WTC11 (cell line): ENCODE results near the gene ZCCHC7. TPM values are rescaled to one million over a fixed set of nuclear protein-coding genes. Genes with fewer than 3 reads are reported as not detected.

Experiments
- ATAC-seq: fragments of 200-7000 bp; cut with Tn5 transposase; 2 replicates; pipeline ENCODE4 v1.10.0; 2021; ENCODE audit warnings: mild to moderate bottlenecking, moderate library complexity
- CTCF ChIA-PET: fragments of 300-600 bp; sonication (Branson Sonifier 250); formaldehyde crosslinking; loops from one replicate; lab custom pipeline; 2021; ENCODE audit warnings: antibody characterized with exemption; lab: Charles Lee
- POLR2A ChIA-PET: fragments of 350-600 bp; sonication (Branson Sonifier 250); formaldehyde crosslinking; loops from one replicate; lab custom pipeline; 2021; ENCODE audit warnings: antibody characterized with exemption; lab: Charles Lee
- DNase-seq: peaks from one replicate; pipeline ENCODE4 v3.0.0; 2021; ENCODE audit warnings: low spot score
- H3K27ac Mint-ChIP-seq: 2 replicates; pipeline ENCODE4 v1.8.0; 2021; ENCODE audit warnings: mixed read lengths
- H3K27me3 Mint-ChIP-seq: 2 replicates; pipeline ENCODE4 v1.8.0; 2021; ENCODE audit warnings: low read depth, mild to moderate bottlenecking, moderate library complexity, mixed read lengths
- H3K36me3 Mint-ChIP-seq: 2 replicates; pipeline ENCODE4 v1.8.0; 2021; ENCODE audit warnings: mixed read lengths
- H3K4me1 Mint-ChIP-seq: 2 replicates; pipeline ENCODE4 v1.8.0; 2022; ENCODE audit warnings: mixed read lengths
- H3K4me3 Mint-ChIP-seq: 2 replicates; pipeline ENCODE4 v1.8.0; 2021; ENCODE audit warnings: mild to moderate bottlenecking, moderate library complexity, mixed read lengths
- H3K9me3 Mint-ChIP-seq: 2 replicates; pipeline ENCODE4 v1.8.0; 2021; ENCODE audit warnings: mixed read lengths
- ATF6 ChIP-seq: sonication (generic); formaldehyde crosslinking; IDR thresholded peaks from 2 replicates; pipeline ENCODE4 v1.8.1; 2023; ENCODE audit warnings: mild to moderate bottlenecking, missing genetic modification reagents
- CDX4 ChIP-seq: fragments of 250-450 bp; sonication (Bioruptor Pico); IDR thresholded peaks from 2 replicates; pipeline ENCODE4 v1.9.0; 2021; ENCODE audit warnings: moderate library complexity, mild to moderate bottlenecking, inconsistent platforms, borderline replicate concordance
- CREB1 ChIP-seq: sonication (generic); formaldehyde crosslinking; IDR thresholded peaks from 2 replicates; pipeline ENCODE4 v1.8.0; 2023; ENCODE audit warnings: mild to moderate bottlenecking, missing genetic modification reagents
- FOXP1 ChIP-seq: sonication (generic); formaldehyde crosslinking; IDR thresholded peaks from 2 replicates; pipeline ENCODE4 v1.8.0; 2022; ENCODE audit warnings: missing genetic modification reagents, mild to moderate bottlenecking, moderate library complexity, borderline replicate concordance
- JAZF1 ChIP-seq: fragments of 250-450 bp; sonication (Bioruptor Pico); IDR thresholded peaks from 2 replicates; pipeline ENCODE4 v1.9.0; 2021; ENCODE audit warnings: moderate library complexity, mild to moderate bottlenecking, inconsistent platforms
- KAT7 ChIP-seq: sonication (generic); formaldehyde crosslinking; IDR thresholded peaks from 2 replicates; pipeline ENCODE4 v1.8.1; 2023; ENCODE audit warnings: missing genetic modification reagents, mild to moderate bottlenecking, borderline replicate concordance
- MXD4 ChIP-seq: fragments of 250-450 bp; sonication (Bioruptor Pico); IDR thresholded peaks from 2 replicates; pipeline ENCODE4 v1.8.0; 2021; ENCODE audit warnings: mild to moderate bottlenecking, moderate library complexity, borderline replicate concordance
- NFATC4 ChIP-seq: fragments of 250-450 bp; sonication (Bioruptor Pico); IDR thresholded peaks from 2 replicates; pipeline ENCODE4 v1.9.0; 2021; ENCODE audit warnings: mild to moderate bottlenecking
- NR1H2 ChIP-seq: sonication (generic); formaldehyde crosslinking; IDR thresholded peaks from 2 replicates; pipeline ENCODE4 v1.9.0; 2021; ENCODE audit warnings: mild to moderate bottlenecking, moderate library complexity, missing genetic modification reagents
- NR3C1 ChIP-seq: sonication (generic); formaldehyde crosslinking; conservative IDR thresholded peaks from 2 replicates; pipeline ENCODE4 v1.8.1; 2023; ENCODE audit warnings: low read depth, mild to moderate bottlenecking, missing genetic modification reagents
- PRDM15 ChIP-seq: sonication (generic); formaldehyde crosslinking; IDR thresholded peaks from 2 replicates; pipeline ENCODE4 v1.8.0; 2022; ENCODE audit warnings: missing genetic modification reagents
- PRRX2 ChIP-seq: fragments of 250-450 bp; sonication (Bioruptor Pico); IDR thresholded peaks from 2 replicates; pipeline ENCODE4 v1.8.0; 2021; ENCODE audit warnings: mild to moderate bottlenecking
- SMAD4 ChIP-seq: sonication (generic); formaldehyde crosslinking; IDR thresholded peaks from 2 replicates; pipeline ENCODE4 v1.8.0; 2022; ENCODE audit warnings: mild to moderate bottlenecking, missing genetic modification reagents
- SP1 ChIP-seq: sonication (generic); formaldehyde crosslinking; conservative IDR thresholded peaks from 2 replicates; pipeline ENCODE4 v1.8.1; 2022; ENCODE audit warnings: missing genetic modification reagents
- TEAD1 ChIP-seq: sonication (generic); formaldehyde crosslinking; IDR thresholded peaks from 2 replicates; pipeline ENCODE4 v1.8.0; 2022; ENCODE audit warnings: mild to moderate bottlenecking, missing genetic modification reagents
- TP53 ChIP-seq: sonication (generic); formaldehyde crosslinking; IDR thresholded peaks from 2 replicates; pipeline ENCODE4 v1.8.1; 2023; ENCODE audit warnings: mild to moderate bottlenecking, missing genetic modification reagents
- USF1 ChIP-seq: sonication (generic); formaldehyde crosslinking; IDR thresholded peaks from 2 replicates; pipeline ENCODE4 v1.8.0; 2022; ENCODE audit warnings: mild to moderate bottlenecking, missing genetic modification reagents
- ZNF138 ChIP-seq: sonication (generic); formaldehyde crosslinking; conservative IDR thresholded peaks from 2 replicates; pipeline ENCODE4 v1.8.1; 2022; ENCODE audit warnings: mild to moderate bottlenecking, moderate library complexity, missing genetic modification reagents
- ZNF232 ChIP-seq: sonication (generic); formaldehyde crosslinking; IDR thresholded peaks from 2 replicates; pipeline ENCODE4 v1.8.0; 2022; ENCODE audit warnings: mild to moderate bottlenecking, missing genetic modification reagents
- ZNF317 ChIP-seq: sonication (generic); formaldehyde crosslinking; IDR thresholded peaks from 2 replicates; pipeline ENCODE4 v1.8.1; 2023; ENCODE audit warnings: low read depth, mild to moderate bottlenecking, moderate library complexity, missing genetic modification reagents, borderline replicate concordance
- total RNA-seq: library from RNA; stranded (reverse); gene quantifications from 3 replicates; pipeline ENCODE4 v1.2.3, GENCODE V29; 2021
- TF ChIP-seq, protein P1 (sequence below): fragments of 200-600 bp; IDR thresholded peaks from 2 replicates; pipeline ENCODE4 v1.8.0; 2022; ENCODE audit warnings: antibody characterized with exemption
- TF ChIP-seq, protein P2 (sequence below): sonication (generic); formaldehyde crosslinking; IDR thresholded peaks from 2 replicates; pipeline ENCODE4 v1.8.0; 2022; ENCODE audit warnings: mild to moderate bottlenecking, missing genetic modification reagents
- TF ChIP-seq, protein P3 (sequence below): sonication (generic); formaldehyde crosslinking; IDR thresholded peaks from 2 replicates; pipeline ENCODE4 v1.8.1; 2023; ENCODE audit warnings: mild to moderate bottlenecking, missing genetic modification reagents, borderline replicate concordance

The ZCCHC7 gene
- total RNA-seq, 1 experiment from 2014 or later: 30.1 TPM

DNA sequence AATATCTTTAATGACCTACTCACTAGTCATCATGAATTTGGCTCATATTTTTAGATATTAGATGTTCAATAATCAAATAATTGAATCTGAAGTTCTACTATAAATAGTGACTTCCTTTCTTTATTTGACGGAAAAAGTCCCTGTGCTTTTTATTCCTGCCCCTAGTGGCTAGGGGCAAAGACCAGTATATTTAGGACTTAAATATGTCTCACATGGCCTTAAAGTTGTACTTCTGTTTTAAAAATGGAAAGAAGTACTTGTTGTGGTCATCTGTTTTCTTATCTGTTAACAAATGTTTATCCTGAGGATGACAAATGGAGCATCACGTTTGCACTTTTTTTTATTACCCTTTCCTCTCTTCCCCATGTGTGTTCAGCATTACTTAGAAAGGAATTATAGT, 212.9 kb downstream of the ZCCHC7 start:
- Mint-ChIP-seq H3K27me3 (no peaks in the 10 kb centered on the region), H3K27ac (no peak overlapping the region), H3K4me3 (no peak overlapping the region), H3K4me1 (peaks cover 21% of the 10 kb centered on the region), H3K36me3 (no peaks in the 10 kb centered on the region), H3K9me3 (no peaks in the 10 kb centered on the region)
- ChIA-PET POLR2A (no interaction called here), CTCF (no interaction called here)
- ATAC-seq (no peak), DNase-seq (no peak)
- TF ChIP-seq NR3C1: no peak
- TF ChIP-seq SMAD4 (CRISPR knock-in tag): no peak
- TF ChIP-seq PRRX2 (CRISPR knock-in tag): no peak
- TF ChIP-seq CREB1 (CRISPR knock-in tag): no peak
- TF ChIP-seq ZNF232 (CRISPR knock-in tag): no peak
- TF ChIP-seq ATF6: no peak
- no peak for TF ChIP-seq NFATC4 (CRISPR knock-in tag)
- no peak for TF ChIP-seq ZNF317
- TF ChIP-seq ZNF138: no peak
- no peak for TF ChIP-seq CDX4 (CRISPR knock-in tag)
- TF ChIP-seq, protein P1, sequence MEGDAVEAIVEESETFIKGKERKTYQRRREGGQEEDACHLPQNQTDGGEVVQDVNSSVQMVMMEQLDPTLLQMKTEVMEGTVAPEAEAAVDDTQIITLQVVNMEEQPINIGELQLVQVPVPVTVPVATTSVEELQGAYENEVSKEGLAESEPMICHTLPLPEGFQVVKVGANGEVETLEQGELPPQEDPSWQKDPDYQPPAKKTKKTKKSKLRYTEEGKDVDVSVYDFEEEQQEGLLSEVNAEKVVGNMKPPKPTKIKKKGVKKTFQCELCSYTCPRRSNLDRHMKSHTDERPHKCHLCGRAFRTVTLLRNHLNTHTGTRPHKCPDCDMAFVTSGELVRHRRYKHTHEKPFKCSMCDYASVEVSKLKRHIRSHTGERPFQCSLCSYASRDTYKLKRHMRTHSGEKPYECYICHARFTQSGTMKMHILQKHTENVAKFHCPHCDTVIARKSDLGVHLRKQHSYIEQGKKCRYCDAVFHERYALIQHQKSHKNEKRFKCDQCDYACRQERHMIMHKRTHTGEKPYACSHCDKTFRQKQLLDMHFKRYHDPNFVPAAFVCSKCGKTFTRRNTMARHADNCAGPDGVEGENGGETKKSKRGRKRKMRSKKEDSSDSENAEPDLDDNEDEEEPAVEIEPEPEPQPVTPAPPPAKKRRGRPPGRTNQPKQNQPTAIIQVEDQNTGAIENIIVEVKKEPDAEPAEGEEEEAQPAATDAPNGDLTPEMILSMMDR: no peak
- no peak for TF ChIP-seq PRDM15 (CRISPR knock-in tag)
- TF ChIP-seq, protein P2, sequence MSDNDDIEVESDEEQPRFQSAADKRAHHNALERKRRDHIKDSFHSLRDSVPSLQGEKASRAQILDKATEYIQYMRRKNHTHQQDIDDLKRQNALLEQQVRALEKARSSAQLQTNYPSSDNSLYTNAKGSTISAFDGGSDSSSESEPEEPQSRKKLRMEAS (CRISPR knock-in tag): no peak

GRCh38 chr9:37335238-37335637, 214.9 kb downstream of the ZCCHC7 start:
- H3K27me3 Mint-ChIP-seq: no peaks in the 10 kb centered on the region
- H3K4me3 Mint-ChIP-seq: no peak overlapping the region
- peaks cover 36% of the 10 kb centered on the region for H3K4me1 Mint-ChIP-seq
- H3K27ac Mint-ChIP-seq: no peak overlapping the region
- no peaks in the 10 kb centered on the region for H3K9me3 Mint-ChIP-seq
- ATAC-seq (no peak), DNase-seq (no peak)
- CTCF ChIA-PET: no interaction called here
- H3K36me3 Mint-ChIP-seq: no peaks in the 10 kb centered on the region
- POLR2A ChIA-PET: no interaction called here
- TF ChIP-seq MXD4 (CRISPR knock-in tag) (no peak), FOXP1 (no peak), USF1 (CRISPR knock-in tag) (no peak), TP53 (CRISPR knock-in tag) (no peak), KAT7 (CRISPR knock-in tag) (no peak), SP1 (CRISPR knock-in tag) (no peak), NR1H2 (no peak), JAZF1 (no peak), TEAD1 (CRISPR knock-in tag) (no peak)
- TF ChIP-seq, protein P3, sequence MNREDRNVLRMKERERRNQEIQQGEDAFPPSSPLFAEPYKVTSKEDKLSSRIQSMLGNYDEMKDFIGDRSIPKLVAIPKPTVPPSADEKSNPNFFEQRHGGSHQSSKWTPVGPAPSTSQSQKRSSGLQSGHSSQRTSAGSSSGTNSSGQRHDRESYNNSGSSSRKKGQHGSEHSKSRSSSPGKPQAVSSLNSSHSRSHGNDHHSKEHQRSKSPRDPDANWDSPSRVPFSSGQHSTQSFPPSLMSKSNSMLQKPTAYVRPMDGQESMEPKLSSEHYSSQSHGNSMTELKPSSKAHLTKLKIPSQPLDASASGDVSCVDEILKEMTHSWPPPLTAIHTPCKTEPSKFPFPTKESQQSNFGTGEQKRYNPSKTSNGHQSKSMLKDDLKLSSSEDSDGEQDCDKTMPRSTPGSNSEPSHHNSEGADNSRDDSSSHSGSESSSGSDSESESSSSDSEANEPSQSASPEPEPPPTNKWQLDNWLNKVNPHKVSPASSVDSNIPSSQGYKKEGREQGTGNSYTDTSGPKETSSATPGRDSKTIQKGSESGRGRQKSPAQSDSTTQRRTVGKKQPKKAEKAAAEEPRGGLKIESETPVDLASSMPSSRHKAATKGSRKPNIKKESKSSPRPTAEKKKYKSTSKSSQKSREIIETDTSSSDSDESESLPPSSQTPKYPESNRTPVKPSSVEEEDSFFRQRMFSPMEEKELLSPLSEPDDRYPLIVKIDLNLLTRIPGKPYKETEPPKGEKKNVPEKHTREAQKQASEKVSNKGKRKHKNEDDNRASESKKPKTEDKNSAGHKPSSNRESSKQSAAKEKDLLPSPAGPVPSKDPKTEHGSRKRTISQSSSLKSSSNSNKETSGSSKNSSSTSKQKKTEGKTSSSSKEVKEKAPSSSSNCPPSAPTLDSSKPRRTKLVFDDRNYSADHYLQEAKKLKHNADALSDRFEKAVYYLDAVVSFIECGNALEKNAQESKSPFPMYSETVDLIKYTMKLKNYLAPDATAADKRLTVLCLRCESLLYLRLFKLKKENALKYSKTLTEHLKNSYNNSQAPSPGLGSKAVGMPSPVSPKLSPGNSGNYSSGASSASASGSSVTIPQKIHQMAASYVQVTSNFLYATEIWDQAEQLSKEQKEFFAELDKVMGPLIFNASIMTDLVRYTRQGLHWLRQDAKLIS: no peak
